ENCODE measurements around the gene NDUFAF4. TPM values are rescaled to one million over a fixed set of nuclear protein-coding genes. Genes with fewer than 3 reads are reported as not detected.
"Not testable (repeated sequence)": the region's sequence is repeated elsewhere in the genome, so short reads cannot be mapped to it uniquely, and the experiment has no call there.

The NDUFAF4 gene
- total RNA-seq, 1 donor from 2014 or later: 46.9 TPM

DNA sequence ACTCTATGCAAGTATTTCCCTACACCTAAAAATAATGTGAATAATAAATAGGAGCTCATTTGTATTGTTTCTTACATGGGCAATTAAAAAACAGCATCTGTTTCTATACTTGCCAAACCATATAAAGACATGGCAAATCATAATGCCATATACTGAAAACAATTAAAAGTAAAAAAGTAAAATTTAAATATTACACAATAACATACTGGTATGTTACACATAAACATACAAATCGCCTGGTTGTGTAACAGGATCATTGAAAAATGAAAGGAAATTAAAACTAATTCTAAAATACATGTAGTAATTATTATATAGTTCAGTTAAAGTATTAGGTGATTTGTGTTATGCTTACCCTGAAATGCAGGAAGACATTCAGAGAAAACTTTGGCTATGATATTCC, 11.2 kb downstream of the NDUFAF4 start:
- TF ChIP-seq, protein P1, sequence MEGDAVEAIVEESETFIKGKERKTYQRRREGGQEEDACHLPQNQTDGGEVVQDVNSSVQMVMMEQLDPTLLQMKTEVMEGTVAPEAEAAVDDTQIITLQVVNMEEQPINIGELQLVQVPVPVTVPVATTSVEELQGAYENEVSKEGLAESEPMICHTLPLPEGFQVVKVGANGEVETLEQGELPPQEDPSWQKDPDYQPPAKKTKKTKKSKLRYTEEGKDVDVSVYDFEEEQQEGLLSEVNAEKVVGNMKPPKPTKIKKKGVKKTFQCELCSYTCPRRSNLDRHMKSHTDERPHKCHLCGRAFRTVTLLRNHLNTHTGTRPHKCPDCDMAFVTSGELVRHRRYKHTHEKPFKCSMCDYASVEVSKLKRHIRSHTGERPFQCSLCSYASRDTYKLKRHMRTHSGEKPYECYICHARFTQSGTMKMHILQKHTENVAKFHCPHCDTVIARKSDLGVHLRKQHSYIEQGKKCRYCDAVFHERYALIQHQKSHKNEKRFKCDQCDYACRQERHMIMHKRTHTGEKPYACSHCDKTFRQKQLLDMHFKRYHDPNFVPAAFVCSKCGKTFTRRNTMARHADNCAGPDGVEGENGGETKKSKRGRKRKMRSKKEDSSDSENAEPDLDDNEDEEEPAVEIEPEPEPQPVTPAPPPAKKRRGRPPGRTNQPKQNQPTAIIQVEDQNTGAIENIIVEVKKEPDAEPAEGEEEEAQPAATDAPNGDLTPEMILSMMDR (conservative IDR thresholded peaks at IDR 0.05): no peak
- H3K36me3 Mint-ChIP-seq (ENCODE audit: low read depth): peaks cover under 1% of the 10 kb centered on the region
- no peak overlapping the region for H3K27ac Mint-ChIP-seq (ENCODE audit: unreplicated experiment)
- no peak overlapping the region for H3K4me3 Mint-ChIP-seq
- H3K4me1 Mint-ChIP-seq: no peaks in the 10 kb centered on the region
- no peaks in the 10 kb centered on the region for H3K27me3 Mint-ChIP-seq (ENCODE audit: low read depth)
- H3K9me3 Mint-ChIP-seq: no peaks in the 10 kb centered on the region
- DNase-seq (ENCODE audit: low read depth, low spot score): no peak

- H3K4me3 Mint-ChIP-seq; H3K9me3 Mint-ChIP-seq; H3K4me1 Mint-ChIP-seq; H3K27me3 Mint-ChIP-seq (ENCODE audit: low read depth); DNase-seq (ENCODE audit: low read depth, low spot score); H3K27ac Mint-ChIP-seq (ENCODE audit: unreplicated experiment); H3K36me3 Mint-ChIP-seq (ENCODE audit: low read depth): not testable (repeated sequence)
Observed at GRCh38 chr6:96885187-96885631, 12.5 kb downstream of the NDUFAF4 start.

DNA sequence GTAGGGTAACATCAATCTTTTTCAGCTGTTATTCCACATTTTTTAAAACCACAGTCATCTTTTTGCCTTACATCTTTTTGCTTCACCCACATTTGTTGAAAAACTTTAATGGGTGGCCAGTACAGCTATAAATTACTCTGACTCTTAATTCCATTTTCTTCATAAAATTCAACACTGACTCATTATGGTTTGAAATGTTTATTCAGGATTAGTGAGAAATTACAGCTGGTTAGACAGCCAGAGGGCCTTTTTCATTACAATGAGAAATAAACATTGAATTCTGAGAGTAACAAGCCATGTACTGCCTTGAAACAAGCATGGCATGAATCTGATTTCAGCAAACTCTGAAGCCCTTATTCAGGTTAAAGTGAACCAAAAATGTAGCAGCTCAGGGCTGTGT, 19.5 kb downstream of the NDUFAF4 start:
- TF ChIP-seq, protein P1 (conservative IDR thresholded peaks at IDR 0.05): no peak
- no peak overlapping the region for H3K27ac Mint-ChIP-seq (ENCODE audit: unreplicated experiment)
- no peaks in the 10 kb centered on the region for H3K36me3 Mint-ChIP-seq (ENCODE audit: low read depth)
- H3K27me3 Mint-ChIP-seq (ENCODE audit: low read depth): no peaks in the 10 kb centered on the region
- DNase-seq (ENCODE audit: low read depth, low spot score): no peak
- peaks cover 4% of the 10 kb centered on the region for H3K4me1 Mint-ChIP-seq
- H3K9me3 Mint-ChIP-seq: no peaks in the 10 kb centered on the region
- H3K4me3 Mint-ChIP-seq: no peak overlapping the region

- TF ChIP-seq, protein P1 (conservative IDR thresholded peaks at IDR 0.05): no peak
- Mint-ChIP-seq H3K9me3 (no peaks in the 10 kb centered on the region), H3K27ac (ENCODE audit: unreplicated experiment) (no peak overlapping the region), H3K27me3 (ENCODE audit: low read depth) (no peaks in the 10 kb centered on the region), H3K4me1 (peaks cover 4% of the 10 kb centered on the region), H3K36me3 (ENCODE audit: low read depth) (no peaks in the 10 kb centered on the region), H3K4me3 (no peak overlapping the region)
- no peak for DNase-seq (ENCODE audit: low read depth, low spot score)
Observed at GRCh38 chr6:96876886-96877545, 20.7 kb downstream of the NDUFAF4 start.

GRCh38 chr6:96872976-96873375, 24.7 kb downstream of the NDUFAF4 start:
- Mint-ChIP-seq H3K27ac (ENCODE audit: unreplicated experiment) (no peak overlapping the region), H3K4me3 (no peak overlapping the region), H3K9me3 (no peaks in the 10 kb centered on the region), H3K36me3 (ENCODE audit: low read depth) (no peaks in the 10 kb centered on the region), H3K4me1 (no peaks in the 10 kb centered on the region), H3K27me3 (ENCODE audit: low read depth) (no peaks in the 10 kb centered on the region)
- no peak for DNase-seq (ENCODE audit: low read depth, low spot score)
- TF ChIP-seq, protein P1 (conservative IDR thresholded peaks at IDR 0.05): no peak

GRCh38 chr6:96865055-96865405, 32.7 kb downstream of the NDUFAF4 start:
- H3K4me1 Mint-ChIP-seq: no peaks in the 10 kb centered on the region
- TF ChIP-seq, protein P1 (conservative IDR thresholded peaks at IDR 0.05): no peak
- no peak for DNase-seq (ENCODE audit: low read depth, low spot score)
- no peak overlapping the region for H3K4me3 Mint-ChIP-seq
- H3K36me3 Mint-ChIP-seq (ENCODE audit: low read depth): no peaks in the 10 kb centered on the region
- no peak overlapping the region for H3K27ac Mint-ChIP-seq (ENCODE audit: unreplicated experiment)
- H3K9me3 Mint-ChIP-seq: no peaks in the 10 kb centered on the region
- peaks cover 3% of the 10 kb centered on the region for H3K27me3 Mint-ChIP-seq (ENCODE audit: low read depth)

Data from neural crest cell (in vitro differentiated cells).